ENCODE results near the gene AKAP1.

Gene AKAP1

DNA sequence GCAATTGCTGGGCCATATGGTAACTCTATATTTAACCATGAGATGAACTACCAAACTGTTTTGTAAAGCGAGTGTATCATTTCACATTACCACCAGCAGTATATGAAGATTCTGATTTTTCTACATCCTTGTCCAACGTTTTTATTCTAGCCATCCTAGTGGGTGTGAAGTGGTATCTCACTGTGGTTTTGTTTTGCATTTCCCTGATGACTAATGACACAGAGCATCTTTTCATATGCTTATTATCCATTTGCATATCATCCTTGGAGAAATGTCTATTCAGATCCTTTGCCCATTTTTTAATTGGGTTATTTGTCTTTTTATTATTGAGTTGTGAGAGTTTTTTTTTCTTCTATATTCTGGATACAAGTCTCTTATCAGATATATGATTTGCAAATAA lies 83.6 kb downstream of the AKAP1 start:
- DNase-seq: no peak

DNA sequence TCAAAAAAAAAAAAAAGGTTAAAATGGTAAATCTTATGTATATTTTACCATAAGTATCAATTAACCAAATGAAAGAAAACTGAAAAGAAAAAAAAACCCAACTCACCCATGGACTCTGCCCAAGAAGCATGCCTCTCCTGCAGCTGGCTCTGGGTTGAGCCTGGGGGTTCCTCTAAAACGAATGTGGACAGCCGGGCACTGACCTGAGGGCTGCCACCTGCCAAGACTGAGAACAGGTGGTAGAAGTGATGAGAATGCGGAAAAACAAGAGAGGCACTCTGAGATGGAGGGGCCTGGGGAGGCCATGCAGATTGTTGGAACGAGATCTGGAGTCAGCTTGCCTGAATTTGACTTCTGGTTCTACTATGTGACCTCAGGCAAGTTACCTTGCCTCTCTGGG lies 85.8 kb downstream of the AKAP1 start:
- DNase-seq: no peak
